HG03565 (cell line): ENCODE data around the gene NFKBIE.
"Not testable (repeated sequence)": the region's sequence is repeated elsewhere in the genome, so short reads cannot be mapped to it uniquely, and the experiment has no call there.

Experiments
- ATAC-seq: cut with Tn5 transposase; IDR thresholded peaks from one replicate; pipeline ENCODE4 v1.9.1; 2021; ENCODE audit warnings: mild to moderate bottlenecking, moderate library complexity; ENCODE audit not compliant: unreplicated experiment

The NFKBIE gene, protein sequence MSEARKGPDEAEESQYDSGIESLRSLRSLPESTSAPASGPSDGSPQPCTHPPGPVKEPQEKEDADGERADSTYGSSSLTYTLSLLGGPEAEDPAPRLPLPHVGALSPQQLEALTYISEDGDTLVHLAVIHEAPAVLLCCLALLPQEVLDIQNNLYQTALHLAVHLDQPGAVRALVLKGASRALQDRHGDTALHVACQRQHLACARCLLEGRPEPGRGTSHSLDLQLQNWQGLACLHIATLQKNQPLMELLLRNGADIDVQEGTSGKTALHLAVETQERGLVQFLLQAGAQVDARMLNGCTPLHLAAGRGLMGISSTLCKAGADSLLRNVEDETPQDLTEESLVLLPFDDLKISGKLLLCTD

DNA sequence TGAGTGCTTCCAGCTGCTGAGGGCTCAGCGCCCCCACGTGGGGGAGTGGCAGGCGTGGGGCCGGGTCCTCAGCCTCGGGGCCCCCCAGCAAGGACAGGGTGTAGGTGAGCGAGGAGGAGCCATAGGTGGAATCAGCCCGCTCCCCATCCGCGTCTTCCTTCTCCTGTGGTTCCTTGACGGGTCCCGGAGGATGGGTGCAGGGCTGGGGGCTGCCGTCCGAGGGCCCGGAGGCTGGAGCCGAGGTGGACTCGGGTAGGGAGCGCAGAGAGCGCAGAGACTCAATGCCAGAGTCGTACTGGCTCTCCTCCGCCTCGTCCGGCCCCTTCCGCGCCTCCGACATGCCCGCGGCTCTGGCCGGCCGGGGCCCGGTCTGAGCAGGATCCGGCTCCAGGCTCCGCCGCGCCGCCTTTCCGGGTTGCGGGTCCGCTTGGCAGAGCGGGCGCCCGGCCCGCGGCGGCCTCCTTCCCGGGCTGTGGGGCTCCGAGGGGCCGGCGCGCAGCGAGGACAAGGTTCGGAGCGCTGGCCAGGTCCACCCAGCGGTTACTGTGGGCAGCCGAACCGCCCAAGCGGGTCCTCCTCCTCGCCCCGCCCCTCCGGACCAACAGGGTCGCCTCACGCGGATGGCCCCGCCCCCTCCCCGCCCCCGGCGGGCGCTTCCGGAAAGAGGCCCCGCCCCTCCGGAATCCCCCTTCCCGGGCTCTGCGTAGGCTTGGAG is at the start of gene NFKBIE:
TSS of gene NFKBIE (minus strand) at position 545 of the 715 bp plus-strand sequence. CDS start at position 340, 205 bp downstream.
- ATAC-seq: peak; percentile 24

DNA sequence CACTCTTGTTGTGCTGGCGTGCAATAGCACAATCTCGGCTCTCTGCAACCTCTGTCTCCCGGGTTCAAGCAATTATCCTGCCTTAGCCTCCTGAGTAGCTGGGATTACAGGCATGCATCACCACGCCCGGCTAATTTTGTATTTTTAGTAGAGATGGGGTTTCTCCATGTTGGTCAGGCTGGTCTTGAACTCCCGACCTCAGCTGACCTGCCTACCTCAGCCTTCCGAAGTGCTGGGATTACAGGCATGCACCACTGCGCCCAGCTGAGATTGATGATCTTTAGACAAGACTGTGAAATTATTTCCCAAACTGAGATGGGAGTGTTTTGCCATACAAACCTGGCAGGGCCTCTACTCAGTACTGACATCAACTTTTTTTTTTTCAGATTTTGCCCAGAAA is 49.3 kb upstream of the NFKBIE start:
- not testable (repeated sequence) for ATAC-seq

DNA sequence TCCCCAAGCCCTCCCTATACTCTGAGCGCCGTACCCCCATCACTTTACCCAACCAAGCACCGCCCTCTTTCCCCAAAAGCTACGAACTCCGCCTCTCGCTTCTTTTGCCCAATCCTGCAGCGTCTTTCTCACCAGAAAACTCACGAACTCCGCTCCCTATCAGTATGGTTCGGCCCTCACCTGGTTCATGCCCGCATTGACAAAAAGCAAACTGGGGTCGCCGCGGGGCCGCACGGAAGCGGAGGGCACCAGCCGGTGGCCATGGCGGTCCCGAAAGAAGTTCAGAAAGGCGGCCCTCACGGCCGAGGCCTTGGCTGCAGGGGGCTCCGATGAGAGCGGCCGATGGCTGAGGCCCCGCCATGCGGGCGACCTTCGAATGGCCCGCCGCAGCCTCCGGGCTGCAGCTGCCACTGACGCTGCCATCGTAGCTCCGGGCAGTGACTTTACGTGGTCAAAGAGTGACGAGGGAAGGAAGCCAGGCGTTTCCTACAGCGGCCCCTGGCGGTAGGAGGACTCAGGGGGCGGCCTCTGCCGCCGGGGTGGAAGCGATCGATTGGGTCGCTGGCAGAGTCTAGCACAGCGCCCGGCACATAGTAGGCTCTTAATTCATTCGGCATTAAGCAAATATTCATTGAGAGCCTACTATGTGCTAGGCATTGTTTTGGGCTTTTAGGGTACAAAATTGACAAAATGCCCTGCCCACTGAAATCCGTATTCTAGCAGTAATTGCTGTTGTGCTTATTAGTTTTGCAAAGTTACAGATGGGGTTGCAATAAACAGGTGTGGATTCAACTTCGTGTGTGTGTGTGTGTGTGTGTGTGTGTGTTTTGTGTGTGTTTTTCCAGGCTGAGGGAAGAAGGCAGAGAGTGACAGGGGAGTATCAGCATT is 47.8 kb upstream of the NFKBIE start, which contains the start of gene AARS2:
TSS of gene AARS2 (minus strand) at position 447 of the 888 bp plus-strand sequence. CDS start at position 423, 24 bp downstream.
- peak; percentile 85 for ATAC-seq

DNA sequence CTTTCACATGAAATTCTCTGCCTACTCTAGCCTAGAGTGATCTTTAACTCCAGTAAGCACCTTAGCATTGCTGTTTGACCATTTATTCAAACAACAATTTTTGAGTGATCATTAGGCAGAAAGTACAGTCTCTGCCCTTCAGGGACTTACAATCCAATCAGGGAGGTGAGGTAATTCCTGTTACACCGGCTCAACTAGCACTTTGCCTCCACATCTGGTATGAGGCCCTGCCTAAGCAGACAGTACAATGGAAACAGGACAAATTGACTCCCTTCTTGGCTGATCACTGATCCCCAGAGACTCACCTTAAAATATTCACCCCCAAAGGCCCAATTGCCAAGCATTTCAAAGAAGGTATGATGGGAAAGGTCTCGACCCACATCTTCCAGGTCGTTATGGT is 46.4 kb upstream of the NFKBIE start:
- no peak for ATAC-seq

DNA sequence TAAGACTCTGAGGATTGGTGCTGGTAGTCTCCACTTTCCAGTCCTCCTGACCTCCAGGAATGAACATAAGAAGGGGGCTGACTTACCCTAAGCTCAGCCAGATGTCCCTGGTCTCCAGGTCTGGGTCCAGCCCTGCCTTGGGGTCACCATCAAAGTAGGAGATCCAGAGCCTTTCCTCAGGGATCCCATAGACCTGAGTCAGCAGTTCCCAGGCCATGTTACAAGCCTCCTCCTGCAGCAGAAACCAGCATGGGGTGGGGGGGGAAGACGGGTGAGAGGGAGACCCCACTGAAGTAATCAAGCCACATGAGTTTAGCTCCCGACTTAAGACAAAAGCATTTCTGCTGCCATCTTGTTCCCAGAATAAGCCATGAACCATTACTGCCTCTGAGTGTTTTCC is 46.0 kb upstream of the NFKBIE start:
- ATAC-seq: no peak

DNA sequence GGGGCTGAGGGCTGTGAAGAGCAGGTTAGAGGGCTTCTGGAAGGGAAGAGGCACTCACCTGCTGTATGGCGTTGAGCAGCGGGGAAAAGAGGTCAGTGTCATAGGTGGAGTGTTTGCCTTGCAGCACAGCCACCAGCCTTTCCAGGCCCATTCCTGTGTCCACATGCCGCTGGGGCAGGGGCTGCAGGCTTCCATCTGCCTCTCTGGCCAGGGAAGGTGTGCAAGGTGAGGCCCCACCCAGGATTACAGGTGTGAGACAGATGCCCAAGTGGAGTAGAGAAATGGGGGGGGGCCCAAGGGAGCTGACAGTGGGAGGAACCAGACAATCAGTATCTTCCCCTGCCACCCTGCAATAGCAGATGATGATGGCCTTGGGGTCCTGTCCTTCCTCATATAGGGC is 44.9 kb upstream of the NFKBIE start:
- no peak for ATAC-seq

DNA sequence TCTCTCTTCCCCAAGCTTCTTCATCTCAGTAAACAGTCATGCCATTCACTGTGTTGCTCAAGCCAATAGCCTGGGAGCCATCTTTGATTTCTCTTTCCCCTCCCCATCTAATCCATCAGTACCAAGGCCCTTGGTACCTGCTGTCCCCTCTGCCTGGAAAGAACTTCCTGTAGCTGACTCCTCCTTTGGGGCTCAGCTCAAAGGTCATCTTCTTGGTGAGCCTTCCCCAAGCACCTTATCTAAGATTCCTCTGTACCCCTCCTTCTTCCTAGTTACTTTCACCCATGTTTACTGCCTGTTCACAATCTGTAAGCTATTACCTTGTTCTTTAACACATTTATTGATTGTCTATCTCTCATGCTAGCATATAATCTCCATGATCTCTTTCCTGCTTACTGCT is 44.3 kb upstream of the NFKBIE start:
- ATAC-seq: no peak

DNA sequence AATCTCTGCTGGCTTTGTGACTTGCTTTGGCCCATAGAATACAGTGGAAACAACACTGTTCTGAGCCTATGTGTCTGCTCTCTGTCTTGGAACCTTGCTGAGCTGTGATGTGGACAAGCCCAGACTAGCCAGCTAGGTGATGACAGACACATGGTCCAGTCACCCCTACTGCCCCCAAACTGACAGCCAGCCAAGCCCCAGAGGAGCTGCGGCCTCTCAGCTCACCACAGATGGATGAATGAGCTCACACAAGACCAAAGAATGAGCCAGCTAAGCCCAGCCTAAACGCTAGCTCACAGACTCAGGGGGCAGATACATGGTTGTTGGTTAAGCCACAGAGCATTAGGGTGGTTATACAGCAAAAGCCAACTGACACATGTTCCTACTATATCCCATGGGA is 43.7 kb upstream of the NFKBIE start:
- ATAC-seq: no peak

DNA sequence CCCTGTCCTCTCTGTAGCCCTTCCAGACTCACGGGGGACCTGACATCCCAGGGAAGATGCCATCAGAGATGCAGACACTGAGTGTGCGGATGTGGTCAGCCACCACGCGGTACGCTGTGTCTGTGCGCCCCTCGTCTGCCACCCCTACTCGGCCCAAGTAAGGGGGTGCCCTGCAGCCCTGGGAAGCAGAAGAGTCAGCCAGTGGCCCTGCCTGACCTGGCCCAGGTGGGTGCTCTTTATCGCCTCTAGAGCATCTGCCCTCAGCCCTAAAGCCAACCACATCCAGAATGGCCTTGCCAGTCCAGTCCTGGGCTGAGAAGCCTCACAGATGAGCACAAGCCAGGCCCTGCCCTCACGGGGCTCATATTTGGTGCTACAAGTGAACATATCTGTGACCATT is 41.9 kb upstream of the NFKBIE start:
- ATAC-seq: no peak

DNA sequence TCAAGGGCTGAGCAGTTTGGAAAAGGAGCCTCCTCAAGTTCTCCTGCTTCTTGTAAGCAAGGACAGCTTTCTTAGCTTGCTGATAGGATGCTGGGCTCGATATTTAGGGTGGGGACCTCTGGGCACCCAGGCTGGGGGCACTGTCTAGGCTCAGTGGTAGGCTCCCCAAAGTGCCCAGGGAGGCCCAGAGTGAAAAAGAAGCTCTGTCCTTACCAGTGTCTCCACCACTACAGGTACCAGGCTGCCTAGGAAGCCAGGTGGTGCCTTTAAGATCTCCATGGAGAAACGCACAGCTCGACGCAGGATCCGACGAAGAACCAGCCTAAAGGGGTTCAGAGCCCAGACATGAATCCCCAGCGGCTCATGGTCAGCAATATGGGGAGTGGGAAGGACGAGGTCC is 41.4 kb upstream of the NFKBIE start:
- no peak for ATAC-seq

DNA sequence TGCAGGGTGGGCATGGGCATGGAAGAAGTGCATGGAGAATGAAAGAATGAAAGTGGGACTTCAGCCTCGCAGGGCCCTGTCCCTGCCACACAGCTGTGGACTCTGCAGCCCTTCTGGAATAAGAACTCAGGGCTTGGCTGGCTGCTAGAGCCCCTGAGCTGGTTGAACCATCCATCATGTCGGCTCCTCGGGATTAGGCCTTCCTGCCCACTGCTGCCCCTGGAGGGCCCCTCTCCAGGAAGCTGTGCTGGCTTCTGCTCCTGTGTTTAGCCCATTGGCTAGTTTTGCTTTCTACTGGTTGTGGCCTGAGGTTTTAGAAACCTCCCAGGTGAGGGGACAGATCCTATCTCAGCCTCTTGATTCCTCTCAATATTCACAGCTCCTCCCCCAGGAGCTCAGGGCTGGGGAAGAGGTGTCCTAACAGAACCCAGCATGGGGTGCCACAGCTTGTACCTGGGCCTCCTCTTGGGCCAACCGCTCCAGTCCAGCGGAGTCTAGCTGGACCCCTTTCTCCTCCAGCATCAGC is 39.9 kb upstream of the NFKBIE start:
- no peak for ATAC-seq

DNA sequence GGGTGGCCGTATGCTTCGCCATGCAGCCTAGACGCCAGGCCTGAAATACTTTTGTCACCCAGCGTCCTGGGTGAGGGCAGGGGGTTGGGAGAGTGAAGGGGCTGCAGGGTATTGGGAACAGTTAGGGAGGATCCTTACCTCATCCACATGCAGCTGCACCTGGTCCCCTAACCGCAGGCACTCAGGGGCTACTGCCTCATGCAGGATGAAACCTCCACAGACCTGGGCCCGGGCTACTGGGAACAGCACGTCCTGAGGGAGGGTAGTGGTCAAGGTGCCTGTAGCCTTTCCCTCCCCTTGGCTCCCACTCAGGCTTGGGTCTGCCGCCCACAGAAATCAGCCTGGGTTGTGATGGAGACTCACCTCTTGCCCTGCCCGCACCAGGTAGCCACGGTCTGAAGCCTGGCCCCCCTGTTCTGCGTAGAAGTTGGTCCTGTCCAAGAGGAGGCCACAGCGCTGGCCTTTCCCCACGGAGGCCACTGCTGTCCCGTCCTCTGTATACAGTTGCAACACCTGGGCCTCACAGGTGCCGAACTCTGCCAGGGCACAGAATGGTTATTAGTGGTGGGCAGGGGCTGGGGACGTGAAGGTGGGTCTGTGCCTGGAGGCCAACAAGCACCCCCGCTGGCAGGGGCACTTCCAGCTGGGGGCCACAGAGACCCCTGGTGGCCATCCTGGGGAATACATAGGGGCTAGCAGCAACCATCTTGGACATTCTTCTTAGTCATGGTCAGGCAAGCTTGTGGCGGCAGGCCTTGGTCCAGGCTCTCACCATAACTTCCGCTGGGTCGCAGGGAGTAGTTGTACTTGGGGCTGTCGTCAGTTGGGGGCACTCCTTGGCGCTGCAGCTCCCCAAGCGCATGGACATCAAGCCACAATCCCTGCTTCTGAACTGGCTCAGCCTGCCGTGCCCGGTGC is 39.2 kb upstream of the NFKBIE start:
- ATAC-seq: no peak

DNA sequence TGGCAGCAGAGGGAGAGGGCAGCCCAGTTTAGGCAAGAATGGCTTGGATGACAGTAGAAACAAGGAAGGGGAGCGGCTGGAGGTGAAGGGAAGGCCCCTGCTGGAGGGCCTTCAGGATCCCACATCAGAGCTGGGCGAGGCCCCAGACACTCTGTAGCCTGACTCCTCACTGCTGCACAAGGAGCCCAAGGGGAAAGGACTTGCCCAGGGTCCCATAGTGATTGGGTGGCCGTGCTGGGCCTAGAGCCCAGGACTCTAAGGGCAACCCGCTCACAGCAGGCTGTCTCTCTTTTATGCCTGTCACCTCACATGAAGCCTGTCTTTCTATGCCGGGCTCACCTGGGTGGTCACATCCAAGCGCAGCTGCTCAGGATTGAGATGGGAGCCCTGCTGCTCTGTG is 38.5 kb upstream of the NFKBIE start:
- no peak for ATAC-seq

DNA sequence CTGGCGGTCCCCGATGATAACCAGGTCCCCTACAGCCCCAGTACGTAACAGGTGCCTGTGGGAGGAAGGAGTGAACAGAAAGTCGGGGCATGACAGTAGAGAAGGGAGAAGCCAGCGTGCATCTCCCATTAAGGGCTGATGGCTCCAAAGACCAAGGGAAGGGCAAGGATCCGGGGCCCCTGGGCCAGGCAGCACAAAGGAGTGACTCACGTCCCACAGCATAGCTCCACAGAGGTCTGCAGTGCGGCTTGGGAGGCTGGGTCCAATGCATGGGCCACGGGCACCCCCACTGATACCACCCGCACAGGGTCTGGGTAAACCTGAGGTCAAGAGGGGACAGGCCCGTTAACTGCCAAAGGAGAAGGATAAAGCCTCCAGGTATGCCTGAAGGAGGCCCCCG is 37.5 kb upstream of the NFKBIE start:
- ATAC-seq: no peak

DNA sequence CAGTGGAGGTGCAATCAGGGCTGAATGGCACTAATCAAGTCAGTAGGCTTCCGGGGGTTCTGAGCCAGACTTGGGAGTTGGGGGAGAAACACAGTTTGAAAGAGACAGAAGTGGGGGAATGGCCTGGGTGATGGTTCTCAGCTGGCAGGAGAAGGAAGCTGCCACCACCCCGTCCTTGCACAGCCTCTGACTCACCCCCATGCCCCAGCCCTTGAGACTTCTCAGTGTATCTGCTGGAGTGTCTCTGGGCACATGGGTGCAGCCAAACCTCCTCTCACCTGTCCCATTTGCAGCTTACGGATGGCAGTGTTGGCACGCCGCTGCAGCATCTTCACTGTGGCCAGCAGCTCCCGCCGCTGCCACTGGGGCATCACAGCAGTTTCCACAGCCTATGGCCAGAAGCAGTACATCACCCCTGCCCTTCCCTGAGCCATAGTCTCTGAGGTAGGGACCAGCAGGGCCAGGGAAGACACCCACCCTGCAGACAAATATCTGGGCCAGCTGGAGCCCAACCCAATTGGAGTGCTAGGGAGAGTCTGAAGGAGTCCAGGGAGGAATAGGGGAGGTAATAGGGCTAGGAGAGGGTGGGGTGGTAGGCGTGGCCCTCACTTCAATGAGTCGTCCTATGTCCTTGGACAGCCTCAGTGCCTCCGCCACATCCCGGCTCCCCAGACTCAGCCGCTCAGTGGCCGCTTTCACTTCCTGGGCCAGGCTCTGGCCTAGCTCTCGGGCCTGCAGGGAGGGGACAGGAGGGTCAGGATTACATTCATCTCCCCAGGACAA is 36.6 kb upstream of the NFKBIE start:
- no peak for ATAC-seq

DNA sequence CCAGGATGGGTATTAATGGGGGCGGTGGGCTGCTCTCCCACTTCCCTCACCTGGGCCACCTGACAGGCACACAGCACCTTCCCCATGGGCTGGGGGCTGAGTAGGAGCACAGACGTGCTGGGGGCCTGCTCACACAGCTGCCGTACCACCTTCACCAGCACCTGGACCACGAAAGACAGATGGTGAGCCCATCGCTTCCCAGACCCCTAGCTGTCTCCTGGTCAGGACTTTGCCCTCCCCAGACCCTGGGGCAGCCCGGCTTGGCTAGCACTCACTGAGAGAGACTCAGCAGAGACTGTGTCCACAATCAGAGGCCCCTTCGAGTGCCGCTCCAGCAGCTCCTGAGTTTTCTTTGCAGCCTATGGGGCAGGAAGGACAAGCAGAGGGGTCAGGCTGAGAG is 35.8 kb upstream of the NFKBIE start:
- no peak for ATAC-seq

DNA sequence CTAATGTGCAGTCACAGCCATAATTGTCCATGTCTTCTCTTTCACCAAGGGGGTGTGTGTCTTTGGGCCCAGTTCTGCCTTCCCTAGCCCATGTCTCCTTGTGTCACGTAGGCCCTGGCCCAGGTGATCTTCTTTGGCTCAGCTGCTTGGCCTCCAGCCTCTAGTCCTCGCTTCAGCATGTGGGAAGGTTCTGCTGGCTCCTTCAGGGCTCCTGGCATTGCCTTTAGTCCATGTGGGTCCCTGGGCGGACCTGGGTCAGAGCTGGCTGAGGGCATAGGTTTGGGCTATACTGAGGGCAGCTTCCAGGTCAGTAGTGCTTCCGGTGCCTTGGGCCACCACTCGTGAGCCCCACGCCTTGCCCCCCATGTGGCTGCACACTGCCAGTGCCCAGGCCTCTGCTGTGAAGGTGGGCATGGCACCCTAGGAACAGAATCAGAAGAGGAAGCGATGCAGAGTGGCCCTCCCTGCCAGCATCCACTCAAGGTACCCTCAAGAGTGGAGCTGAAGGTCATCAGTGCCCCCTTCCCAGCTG is 35.0 kb upstream of the NFKBIE start:
- ATAC-seq: no peak

DNA sequence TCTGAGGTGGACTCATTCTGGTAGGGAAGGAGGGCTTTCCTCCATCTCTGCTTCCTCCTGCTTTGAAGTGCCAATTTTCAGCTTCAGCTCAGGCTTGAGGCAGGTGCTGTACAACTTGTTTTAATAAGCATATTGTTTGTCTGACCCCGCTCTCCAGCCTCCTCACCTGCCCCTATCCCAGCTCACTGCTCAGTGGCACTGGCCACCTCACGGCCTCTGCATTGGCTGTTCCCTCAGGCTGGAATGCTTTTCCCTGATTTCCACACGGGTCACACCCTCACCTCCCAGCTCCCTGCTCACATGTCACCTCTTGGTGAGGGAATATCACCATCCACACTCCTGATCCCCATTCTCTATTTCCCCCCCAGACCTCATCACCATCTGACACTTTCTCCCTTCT is 33.5 kb upstream of the NFKBIE start:
- ATAC-seq: no peak
